Neural progenitor cell (in vitro differentiated cells): ENCODE data around the gene SYDE2. TPM values are rescaled to one million over a fixed set of nuclear protein-coding genes. Genes with fewer than 3 reads are reported as not detected.

Source experiments
- DNase-seq: peaks from one replicate; pipeline ENCODE4 v3.0.0-alpha.2; 2016; ENCODE audit warnings: low spot score
- H2AFZ ChIP-seq: fragments of 200-600 bp; sonication (generic); replicated peaks from 2 replicates; pipeline ENCODE4 v1.6.1; 2016; ENCODE audit warnings: antibody characterized with exemption
- H3F3A ChIP-seq: fragments of 200-600 bp; sonication (generic); 2 replicates; pipeline ENCODE4 v1.6.1; 2016; ENCODE audit warnings: antibody characterized with exemption, low read depth
- H3K27ac ChIP-seq: fragments of 200-600 bp; sonication (generic); 2 replicates; pipeline ENCODE4 v1.5.1; 2016; ENCODE audit warnings: mild to moderate bottlenecking
- H3K27me3 ChIP-seq: fragments of 200-600 bp; sonication (generic); 2 replicates; pipeline ENCODE4 v1.6.1; 2016; ENCODE audit warnings: mild to moderate bottlenecking, moderate library complexity
- H3K36me3 ChIP-seq: fragments of 200-600 bp; sonication (generic); 2 replicates; pipeline ENCODE4 v1.5.1; 2016
- H3K4me1 ChIP-seq: fragments of 200-600 bp; sonication (generic); 2 replicates; pipeline ENCODE4 v1.6.1; 2016; ENCODE audit warnings: mixed run types
- H3K4me2 ChIP-seq: fragments of 200-600 bp; sonication (generic); 2 replicates; pipeline ENCODE4 v1.6.1; 2016
- H3K4me3 ChIP-seq: fragments of 200-600 bp; sonication (generic); 2 replicates; pipeline ENCODE4 v1.5.1; 2016
- H3K79me2 ChIP-seq: fragments of 200-600 bp; sonication (generic); 2 replicates; pipeline ENCODE4 v1.6.1; 2016; ENCODE audit warnings: low read depth
- H3K9ac ChIP-seq: fragments of 200-600 bp; sonication (generic); 2 replicates; pipeline ENCODE4 v1.6.1; 2016
- H3K9me3 ChIP-seq: fragments of 200-600 bp; sonication (generic); 2 replicates; pipeline ENCODE4 v1.5.1; 2016; ENCODE audit warnings: low read depth
- H4K20me1 ChIP-seq: fragments of 200-600 bp; sonication (generic); 2 replicates; pipeline ENCODE4 v1.6.1; 2016; ENCODE audit warnings: low read depth
- H3K27ac Mint-ChIP-seq: 3 replicates; pipeline ENCODE4 v1.8.0; 2021; ENCODE audit warnings: mixed read lengths
- H3K27me3 Mint-ChIP-seq: 2 replicates; pipeline ENCODE4 v1.8.0; 2022; ENCODE audit warnings: low read depth, mild to moderate bottlenecking, inconsistent platforms, moderate library complexity, mixed read lengths; ENCODE audit not compliant: insufficient read depth
- H3K36me3 Mint-ChIP-seq: 3 replicates; pipeline ENCODE4 v1.8.0; 2021; ENCODE audit warnings: mixed read lengths
- H3K4me1 Mint-ChIP-seq: 3 replicates; pipeline ENCODE4 v1.8.0; 2021; ENCODE audit warnings: mixed read lengths
- H3K4me3 Mint-ChIP-seq: 3 replicates; pipeline ENCODE4 v1.8.0; 2021; ENCODE audit warnings: mild to moderate bottlenecking, moderate library complexity, mixed read lengths
- H3K9me3 Mint-ChIP-seq: 3 replicates; pipeline ENCODE4 v1.8.0; 2020; ENCODE audit warnings: mixed read lengths
- EZH2 ChIP-seq: fragments of 200-600 bp; sonication (generic); IDR thresholded peaks from 2 replicates; pipeline ENCODE4 v1.6.1; 2017; ENCODE audit warnings: antibody characterized with exemption, mild to moderate bottlenecking, moderate library complexity
- EZH2phosphoT487 ChIP-seq: fragments of 200-600 bp; sonication (generic); IDR thresholded peaks from 2 replicates; pipeline ENCODE4 v1.6.1; 2017; ENCODE audit warnings: antibody characterized with exemption
- total RNA-seq: library from RNA; depleted of rRNA; stranded (reverse); fragments of >200 nt; gene quantifications from 2 replicates; pipeline ENCODE4 v1.2.3, GENCODE V29; 2015; ENCODE audit warnings: low replicate concordance
- TF ChIP-seq, protein P1 (sequence below): fragments of 200-600 bp; sonication (generic); IDR thresholded peaks from 2 replicates; pipeline ENCODE4 v1.5.1; 2017; ENCODE audit warnings: antibody characterized with exemption, mild to moderate bottlenecking

Gene SYDE2
- total RNA-seq, 1 donor from 2014 or later, result 12.0 TPM

DNA sequence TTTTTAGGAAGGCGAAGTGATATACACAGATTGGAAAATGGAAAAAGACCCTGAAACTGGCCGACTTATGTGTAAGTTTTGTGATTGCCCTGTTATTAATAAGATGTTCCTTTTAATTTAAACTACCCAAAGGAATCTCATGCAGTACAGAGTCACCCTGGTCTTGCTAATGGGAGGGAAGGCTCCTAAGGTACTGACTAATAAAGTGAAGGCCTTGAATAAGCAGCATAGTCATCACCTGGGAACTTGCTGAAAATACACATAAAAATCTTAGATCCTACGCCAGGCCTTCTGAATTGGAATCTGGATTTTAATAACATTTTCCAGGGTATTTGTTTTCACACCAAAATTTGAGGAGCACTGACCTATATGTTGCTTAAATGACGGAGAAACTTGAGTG lies 79.1 kb downstream of the SYDE2 start:
- peaks cover 5% of the 10 kb centered on the region for H3K27me3 Mint-ChIP-seq
- H4K20me1 ChIP-seq, result no peaks in the 10 kb centered on the region
- no peaks in the 10 kb centered on the region for H3K36me3 Mint-ChIP-seq
- no peaks in the 10 kb centered on the region for H3K27me3 ChIP-seq
- no peak for DNase-seq
- no peak overlapping the region for H3K27ac Mint-ChIP-seq
- H3F3A ChIP-seq, result no peaks in the 10 kb centered on the region
- no peak overlapping the region for H3K4me3 ChIP-seq
- no peak overlapping the region for H2AFZ ChIP-seq
- no peaks in the 10 kb centered on the region for H3K79me2 ChIP-seq
- no peak overlapping the region for H3K9ac ChIP-seq
- no peaks in the 10 kb centered on the region for H3K9me3 Mint-ChIP-seq
- no peaks in the 10 kb centered on the region for H3K4me1 ChIP-seq
- peaks cover 3% of the 10 kb centered on the region for H3K4me1 Mint-ChIP-seq
- H3K4me2 ChIP-seq, result no peak overlapping the region
- TF ChIP-seq EZH2, result no peak
- TF ChIP-seq, protein P1, sequence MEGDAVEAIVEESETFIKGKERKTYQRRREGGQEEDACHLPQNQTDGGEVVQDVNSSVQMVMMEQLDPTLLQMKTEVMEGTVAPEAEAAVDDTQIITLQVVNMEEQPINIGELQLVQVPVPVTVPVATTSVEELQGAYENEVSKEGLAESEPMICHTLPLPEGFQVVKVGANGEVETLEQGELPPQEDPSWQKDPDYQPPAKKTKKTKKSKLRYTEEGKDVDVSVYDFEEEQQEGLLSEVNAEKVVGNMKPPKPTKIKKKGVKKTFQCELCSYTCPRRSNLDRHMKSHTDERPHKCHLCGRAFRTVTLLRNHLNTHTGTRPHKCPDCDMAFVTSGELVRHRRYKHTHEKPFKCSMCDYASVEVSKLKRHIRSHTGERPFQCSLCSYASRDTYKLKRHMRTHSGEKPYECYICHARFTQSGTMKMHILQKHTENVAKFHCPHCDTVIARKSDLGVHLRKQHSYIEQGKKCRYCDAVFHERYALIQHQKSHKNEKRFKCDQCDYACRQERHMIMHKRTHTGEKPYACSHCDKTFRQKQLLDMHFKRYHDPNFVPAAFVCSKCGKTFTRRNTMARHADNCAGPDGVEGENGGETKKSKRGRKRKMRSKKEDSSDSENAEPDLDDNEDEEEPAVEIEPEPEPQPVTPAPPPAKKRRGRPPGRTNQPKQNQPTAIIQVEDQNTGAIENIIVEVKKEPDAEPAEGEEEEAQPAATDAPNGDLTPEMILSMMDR, result no peak
- TF ChIP-seq EZH2phosphoT487, result no peak
- H3K36me3 ChIP-seq, result no peaks in the 10 kb centered on the region
- no peaks in the 10 kb centered on the region for H3K9me3 ChIP-seq
- H3K4me3 Mint-ChIP-seq, result no peak overlapping the region
- H3K27ac ChIP-seq, result no peak overlapping the region

- H3K27me3 Mint-ChIP-seq, result peaks cover 3% of the 10 kb centered on the region
- Histone ChIP-seq H4K20me1 (no peaks in the 10 kb centered on the region), H3K9ac (no peak overlapping the region), H3K27me3 (no peaks in the 10 kb centered on the region), H3K79me2 (no peaks in the 10 kb centered on the region), H3K4me1 (no peaks in the 10 kb centered on the region), H3K4me3 (no peak overlapping the region), H3K36me3 (no peaks in the 10 kb centered on the region), H3F3A (no peaks in the 10 kb centered on the region), H3K4me2 (no peak overlapping the region), H3K9me3 (no peaks in the 10 kb centered on the region), H3K27ac (no peak overlapping the region), H2AFZ (no peak overlapping the region)
- no peak overlapping the region for H3K4me3 Mint-ChIP-seq
- DNase-seq, result no peak
- H3K4me1 Mint-ChIP-seq, result peaks cover 3% of the 10 kb centered on the region
- no peak overlapping the region for H3K27ac Mint-ChIP-seq
- no peaks in the 10 kb centered on the region for H3K36me3 Mint-ChIP-seq
- H3K9me3 Mint-ChIP-seq, result no peaks in the 10 kb centered on the region
- TF ChIP-seq, protein P1, result no peak
- TF ChIP-seq EZH2phosphoT487, result no peak
- TF ChIP-seq EZH2, result no peak
Observed at GRCh38 chr1:85118751-85119150, 82.1 kb downstream of the SYDE2 start.

GRCh38 chr1:85116856-85117255 lies 84.0 kb downstream of the SYDE2 start:
- Histone ChIP-seq H2AFZ (no peak overlapping the region), H3K27ac (no peak overlapping the region), H3K9ac (no peak overlapping the region), H3K79me2 (no peaks in the 10 kb centered on the region), H3K4me2 (no peak overlapping the region), H3K4me3 (no peak overlapping the region), H3K9me3 (no peaks in the 10 kb centered on the region), H3F3A (no peaks in the 10 kb centered on the region), H3K4me1 (no peaks in the 10 kb centered on the region), H3K36me3 (no peaks in the 10 kb centered on the region), H3K27me3 (no peaks in the 10 kb centered on the region), H4K20me1 (no peaks in the 10 kb centered on the region)
- Mint-ChIP-seq H3K27me3 (peaks cover 3% of the 10 kb centered on the region), H3K9me3 (no peaks in the 10 kb centered on the region), H3K4me3 (no peak overlapping the region), H3K27ac (no peak overlapping the region), H3K36me3 (no peaks in the 10 kb centered on the region), H3K4me1 (no peaks in the 10 kb centered on the region)
- no peak for DNase-seq
- no peak for TF ChIP-seq EZH2
- TF ChIP-seq EZH2phosphoT487, result no peak
- TF ChIP-seq, protein P1, result no peak

GRCh38 chr1:85115933-85116332 lies 84.9 kb downstream of the SYDE2 start:
- Mint-ChIP-seq H3K4me1 (no peaks in the 10 kb centered on the region), H3K9me3 (no peaks in the 10 kb centered on the region), H3K36me3 (no peaks in the 10 kb centered on the region), H3K27ac (no peak overlapping the region), H3K27me3 (peaks cover 3% of the 10 kb centered on the region), H3K4me3 (no peak overlapping the region)
- Histone ChIP-seq H3K4me3 (no peak overlapping the region), H3F3A (no peaks in the 10 kb centered on the region), H2AFZ (no peak overlapping the region), H3K4me2 (no peak overlapping the region), H3K36me3 (no peaks in the 10 kb centered on the region), H3K9me3 (no peaks in the 10 kb centered on the region), H4K20me1 (no peaks in the 10 kb centered on the region), H3K27me3 (no peaks in the 10 kb centered on the region), H3K27ac (no peak overlapping the region), H3K79me2 (no peaks in the 10 kb centered on the region), H3K4me1 (no peaks in the 10 kb centered on the region), H3K9ac (no peak overlapping the region)
- no peak for DNase-seq
- TF ChIP-seq, protein P1, result no peak
- no peak for TF ChIP-seq EZH2
- TF ChIP-seq EZH2phosphoT487, result no peak
